ACC112 (cell line): Measurements from ENCODE around the gene TMEM125.
A peak's percentile ranks its signal among the peaks of the same experiment; 100 is the strongest.

Source experiments
- H2AFZ ChIP-seq: fragments of 200-600 bp; sonication (generic); one replicate; pipeline ENCODE4 v1.6.0; 2017; ENCODE audit warnings: antibody characterized with exemption, low read length; ENCODE audit not compliant: unreplicated experiment
- H3K27ac ChIP-seq: fragments of 200-600 bp; sonication (generic); 2 replicates; pipeline ENCODE4 v1.5.1; 2014; ENCODE audit warnings: low read depth, mild to moderate bottlenecking, antibody characterized with exemption, low read length, moderate library complexity
- H3K27me3 ChIP-seq: fragments of 200-600 bp; sonication (generic); 2 replicates; pipeline ENCODE4 v1.6.1; 2014; ENCODE audit warnings: mild to moderate bottlenecking, antibody characterized with exemption, low read length, moderate library complexity, mixed read lengths; ENCODE audit not compliant: insufficient read depth
- H3K36me3 ChIP-seq: fragments of 200-600 bp; sonication (generic); 2 replicates; pipeline ENCODE4 v1.6.1; 2016; ENCODE audit warnings: mild to moderate bottlenecking, antibody characterized with exemption, low read length, moderate library complexity, mixed read lengths; ENCODE audit not compliant: insufficient read depth
- H3K4me1 ChIP-seq: fragments of 200-600 bp; sonication (generic); one replicate; pipeline ENCODE4 v1.6.1; 2016; ENCODE audit warnings: low read length, mixed read lengths; ENCODE audit not compliant: insufficient read depth, unreplicated experiment, control insufficient read depth
- H3K4me3 ChIP-seq: fragments of 200-600 bp; sonication (generic); 2 replicates; pipeline ENCODE4 v1.5.1; 2014; ENCODE audit warnings: mild to moderate bottlenecking, low read depth, low read length
- H3K79me2 ChIP-seq: fragments of 200-600 bp; sonication (generic); one replicate; pipeline ENCODE4 v1.6.0; 2016; ENCODE audit warnings: low read length; ENCODE audit not compliant: control insufficient read depth, unreplicated experiment, insufficient read depth

The TMEM125 gene

DNA sequence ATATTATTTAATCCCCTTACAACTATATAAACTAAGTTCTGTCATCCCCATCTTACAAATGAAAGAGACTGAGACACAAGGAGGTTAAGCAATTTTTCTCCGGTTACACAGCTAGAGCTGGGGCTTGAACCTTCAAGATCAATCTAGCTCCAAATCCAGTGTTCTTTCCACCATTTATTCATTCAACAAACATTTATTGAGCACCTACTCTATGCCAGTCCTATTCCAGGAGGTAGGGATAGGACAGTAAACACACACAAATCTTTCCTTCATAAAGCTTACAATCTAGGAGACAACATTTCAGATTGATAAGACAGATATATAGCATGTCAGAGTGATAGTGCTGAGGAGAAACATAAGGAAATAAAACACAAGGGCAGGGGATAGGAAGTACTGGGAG, 2.9 kb upstream of the TMEM125 start:
- no peak overlapping the region for H2AFZ ChIP-seq
- no peak overlapping the region for H3K27ac ChIP-seq
- no peaks in the 10 kb centered on the region for H3K4me1 ChIP-seq
- H3K27me3 ChIP-seq, result no peaks in the 10 kb centered on the region
- no peaks in the 10 kb centered on the region for H3K79me2 ChIP-seq
- no peak overlapping the region for H3K4me3 ChIP-seq
- no peaks in the 10 kb centered on the region for H3K36me3 ChIP-seq

DNA sequence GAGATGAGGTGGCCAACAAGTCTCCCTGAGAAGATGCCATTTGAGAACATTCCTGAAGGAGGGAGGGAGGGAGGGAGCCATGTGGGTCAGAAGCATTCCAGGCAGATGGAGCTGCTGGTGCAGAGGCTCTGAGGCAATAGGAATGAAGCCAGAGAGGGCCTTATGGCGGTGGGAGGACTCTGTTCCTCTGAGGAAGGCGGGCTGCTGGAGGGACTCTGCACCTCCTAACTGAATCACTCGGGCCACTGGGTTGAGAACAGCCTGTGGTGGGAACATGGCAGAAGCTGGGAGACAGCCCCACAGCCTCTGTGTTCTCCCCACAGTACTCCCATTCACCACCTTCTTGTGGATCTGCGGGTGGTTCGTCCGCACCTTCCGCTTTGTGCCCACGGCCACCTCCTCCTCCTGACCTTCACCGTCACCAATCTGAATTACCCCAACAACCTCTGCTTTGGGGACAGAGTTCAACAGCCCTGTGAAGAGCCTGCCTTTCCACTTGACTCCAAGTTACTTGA, 2.4 kb upstream of the TMEM125 start:
- H3K79me2 ChIP-seq, result no peaks in the 10 kb centered on the region
- H3K27me3 ChIP-seq, result no peaks in the 10 kb centered on the region
- H3K36me3 ChIP-seq, result no peaks in the 10 kb centered on the region
- no peak overlapping the region for H2AFZ ChIP-seq
- no peaks in the 10 kb centered on the region for H3K4me1 ChIP-seq
- no peak overlapping the region for H3K4me3 ChIP-seq
- no peak overlapping the region for H3K27ac ChIP-seq

DNA sequence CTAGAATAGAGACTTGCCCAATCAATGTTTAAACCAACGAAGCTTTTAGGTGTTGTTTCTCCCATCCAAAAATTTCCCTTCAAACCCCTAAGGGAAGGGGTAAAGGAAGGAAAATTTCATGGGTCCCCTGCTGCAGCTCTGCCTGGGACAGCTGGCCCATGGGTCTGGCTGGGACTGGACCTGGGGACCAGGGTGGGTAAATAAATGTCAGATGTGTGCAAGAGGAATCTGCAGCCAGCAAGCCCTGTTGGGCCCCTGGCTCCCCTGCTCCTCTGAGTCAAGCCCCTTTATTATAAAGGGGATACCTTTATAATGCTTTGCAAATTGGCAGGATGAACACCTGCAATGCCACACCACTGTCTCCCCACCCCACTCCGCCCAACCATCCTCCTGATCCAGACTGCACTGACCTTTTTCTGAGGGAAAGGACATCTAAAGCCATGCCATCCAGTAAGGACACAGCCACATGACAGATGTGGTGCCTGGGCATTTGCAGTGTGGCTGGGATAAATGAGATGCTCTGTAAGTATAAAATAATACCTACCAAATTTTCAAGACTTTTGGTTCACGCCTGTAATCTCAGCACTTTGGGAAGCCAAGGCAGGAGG, 1.9 kb upstream of the TMEM125 start:
- no peak overlapping the region for H2AFZ ChIP-seq

DNA sequence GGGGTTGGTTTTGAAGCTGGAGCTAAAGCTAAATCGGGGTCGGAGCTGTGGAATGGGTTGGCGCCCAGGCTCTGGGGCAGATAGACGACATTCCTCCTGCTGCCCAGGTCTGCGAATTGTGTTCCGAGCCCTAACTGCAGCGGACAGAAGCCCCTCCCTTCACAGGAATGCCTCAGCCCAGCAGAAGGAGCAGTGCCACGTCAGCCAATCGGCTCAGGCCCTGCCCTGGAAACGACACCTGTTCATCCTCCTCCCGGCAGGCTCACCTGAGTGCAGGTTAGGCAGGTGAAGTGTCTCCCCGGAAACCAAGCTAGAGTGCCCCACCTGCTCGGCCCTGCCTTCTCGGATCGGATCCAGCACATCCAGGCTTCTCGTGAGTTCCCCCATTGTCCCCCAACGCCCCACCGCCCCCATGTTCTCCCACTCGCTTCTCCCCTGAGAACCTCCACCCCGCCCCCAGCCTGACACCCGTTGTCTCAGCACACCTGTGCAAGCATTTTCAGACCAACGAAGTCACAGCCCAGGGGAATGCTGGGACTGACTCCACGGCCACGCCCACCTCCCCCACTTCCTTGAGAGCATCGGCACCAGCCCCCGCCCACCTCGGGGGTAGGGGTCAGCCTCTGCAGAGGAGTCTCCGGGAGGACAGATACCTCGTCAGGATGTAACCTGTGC, 775 bp downstream of the TMEM125 start:
- Histone ChIP-seq H2AFZ (no peak overlapping the region), H3K4me1 (peaks cover 9% of the 10 kb centered on the region), H3K79me2 (no peaks in the 10 kb centered on the region), H3K27ac (no peak overlapping the region), H3K27me3 (no peaks in the 10 kb centered on the region), H3K36me3 (no peaks in the 10 kb centered on the region), H3K4me3 (no peak overlapping the region)

More for the DNA sequence above, 1.9 kb upstream of the TMEM125 start:
- no peak overlapping the region for H3K27ac ChIP-seq
- no peak overlapping the region for H3K4me3 ChIP-seq
- H3K27me3 ChIP-seq, result no peaks in the 10 kb centered on the region
- H3K79me2 ChIP-seq, result no peaks in the 10 kb centered on the region
- H3K36me3 ChIP-seq, result no peaks in the 10 kb centered on the region
- H3K4me1 ChIP-seq, result no peaks in the 10 kb centered on the region

DNA sequence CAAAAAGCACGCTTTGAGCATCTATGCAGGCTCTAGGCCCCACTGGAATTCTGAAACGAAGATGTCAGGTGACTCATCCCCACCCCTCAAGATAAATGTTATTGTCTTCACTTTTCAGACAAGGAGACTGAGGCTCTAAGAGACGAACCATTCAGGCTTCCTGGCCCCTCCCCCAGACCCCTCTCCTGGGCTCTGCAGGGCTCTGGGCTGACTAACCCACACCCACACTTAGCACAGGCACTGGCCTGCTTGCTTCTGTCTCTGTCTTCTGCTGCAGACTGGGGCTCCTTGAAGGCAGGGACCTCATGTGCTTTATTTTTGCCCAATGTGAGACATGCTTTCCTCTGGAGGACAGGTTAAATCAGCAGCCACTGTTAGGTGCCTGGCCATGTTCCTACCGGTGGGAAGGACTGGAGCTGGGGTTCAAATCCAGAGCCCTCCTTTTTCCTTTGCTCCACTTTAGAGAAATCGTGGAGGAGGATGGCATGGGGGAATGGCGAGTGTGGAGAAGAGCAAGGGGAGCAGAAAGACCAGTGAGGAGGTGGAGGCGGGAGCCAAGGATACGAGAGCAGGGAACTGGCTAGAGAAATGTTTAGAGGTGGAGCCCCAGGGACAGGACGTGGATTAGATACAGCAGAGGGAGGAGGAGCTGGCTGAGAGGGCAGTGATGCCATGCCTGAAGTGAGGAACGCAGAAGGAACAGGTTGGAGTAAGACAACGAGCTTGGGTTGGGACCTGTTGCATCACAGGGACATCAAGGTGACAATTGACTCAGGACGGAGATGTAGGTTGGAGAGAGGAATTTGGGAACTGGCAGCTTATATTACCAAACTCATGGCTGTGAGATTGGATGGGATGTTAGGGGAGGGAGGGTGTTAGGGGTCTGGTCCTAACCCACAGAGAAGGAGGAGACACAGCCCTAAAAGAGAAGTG, 1.7 kb downstream of the TMEM125 start:
- no peaks in the 10 kb centered on the region for H3K27me3 ChIP-seq
- no peak overlapping the region for H3K4me3 ChIP-seq
- H3K79me2 ChIP-seq, result no peaks in the 10 kb centered on the region
- no peak overlapping the region for H3K27ac ChIP-seq
- no peak overlapping the region for H2AFZ ChIP-seq
- peaks cover 9% of the 10 kb centered on the region for H3K4me1 ChIP-seq
- no peaks in the 10 kb centered on the region for H3K36me3 ChIP-seq

DNA sequence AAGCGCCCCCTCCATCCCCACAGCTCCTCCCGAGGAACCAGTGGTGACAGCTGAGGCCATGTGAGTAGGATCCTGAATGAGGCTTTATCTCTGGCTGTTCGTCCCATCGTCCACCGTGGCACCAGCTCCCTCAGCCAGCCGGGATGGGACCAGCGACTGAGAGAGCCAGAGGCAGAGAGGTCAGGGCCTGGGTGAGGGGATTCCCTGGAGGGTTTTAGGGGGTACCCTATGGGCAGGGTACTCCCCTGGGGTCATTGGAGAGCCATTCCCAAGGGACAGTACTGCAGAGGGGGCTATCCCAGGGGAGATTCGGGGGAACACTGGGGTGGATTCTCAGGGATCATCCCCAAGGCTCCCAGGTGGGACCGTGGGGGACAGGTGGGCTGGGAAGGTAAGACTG, 2.4 kb downstream of the TMEM125 start:
- Histone ChIP-seq H2AFZ (no peak overlapping the region), H3K36me3 (no peaks in the 10 kb centered on the region), H3K27me3 (0 out of 2 replicates have a peak, but pooled peaks cover 5% of the 10 kb centered on the region), H3K4me1 (peaks cover 9% of the 10 kb centered on the region), H3K4me3 (no peak overlapping the region), H3K27ac (no peak overlapping the region), H3K79me2 (no peaks in the 10 kb centered on the region)

DNA sequence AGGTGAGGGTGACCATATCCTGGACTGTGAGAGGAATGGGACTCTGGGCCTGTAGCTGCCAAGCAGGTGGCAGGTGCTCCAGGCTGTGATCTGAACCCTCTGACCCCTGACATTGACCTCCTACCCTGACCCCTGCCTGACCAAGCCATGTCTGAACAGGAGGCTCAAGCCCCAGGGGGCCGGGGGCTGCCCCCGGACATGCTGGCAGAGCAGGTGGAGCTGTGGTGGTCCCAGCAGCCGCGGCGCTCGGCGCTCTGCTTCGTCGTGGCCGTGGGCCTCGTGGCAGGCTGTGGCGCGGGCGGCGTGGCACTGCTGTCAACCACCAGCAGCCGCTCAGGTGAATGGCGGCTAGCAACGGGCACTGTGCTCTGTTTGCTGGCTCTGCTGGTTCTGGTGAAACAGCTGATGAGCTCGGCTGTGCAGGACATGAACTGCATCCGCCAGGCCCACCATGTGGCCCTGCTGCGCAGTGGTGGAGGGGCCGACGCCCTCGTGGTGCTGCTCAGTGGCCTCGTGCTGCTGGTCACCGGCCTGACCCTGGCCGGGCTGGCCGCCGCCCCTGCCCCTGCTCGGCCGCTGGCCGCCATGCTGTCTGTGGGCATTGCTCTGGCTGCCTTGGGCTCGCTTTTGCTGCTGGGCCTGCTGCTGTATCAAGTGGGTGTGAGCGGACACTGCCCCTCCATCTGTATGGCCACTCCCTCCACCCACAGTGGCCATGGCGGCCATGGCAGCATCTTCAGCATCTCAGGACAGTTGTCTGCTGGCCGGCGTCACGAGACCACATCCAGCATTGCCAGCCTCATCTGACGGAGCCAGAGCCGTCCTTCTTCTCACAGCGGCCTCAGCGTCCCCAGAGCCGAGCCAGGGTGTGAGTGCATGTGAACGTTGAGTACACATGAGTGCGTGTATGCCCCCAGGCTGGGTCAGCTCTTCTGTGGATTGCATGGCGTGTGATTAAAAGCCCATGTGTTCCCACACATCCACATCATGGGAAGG, 3.1 kb downstream of the TMEM125 start:
- Histone ChIP-seq H3K4me3 (no peak overlapping the region), H3K27ac (no peak overlapping the region), H2AFZ (no peak overlapping the region), H3K36me3 (no peaks in the 10 kb centered on the region), H3K27me3 (0 out of 2 replicates have a peak, but pooled peaks cover 5% of the 10 kb centered on the region), H3K79me2 (no peaks in the 10 kb centered on the region), H3K4me1 (peaks cover 9% of the 10 kb centered on the region)

DNA sequence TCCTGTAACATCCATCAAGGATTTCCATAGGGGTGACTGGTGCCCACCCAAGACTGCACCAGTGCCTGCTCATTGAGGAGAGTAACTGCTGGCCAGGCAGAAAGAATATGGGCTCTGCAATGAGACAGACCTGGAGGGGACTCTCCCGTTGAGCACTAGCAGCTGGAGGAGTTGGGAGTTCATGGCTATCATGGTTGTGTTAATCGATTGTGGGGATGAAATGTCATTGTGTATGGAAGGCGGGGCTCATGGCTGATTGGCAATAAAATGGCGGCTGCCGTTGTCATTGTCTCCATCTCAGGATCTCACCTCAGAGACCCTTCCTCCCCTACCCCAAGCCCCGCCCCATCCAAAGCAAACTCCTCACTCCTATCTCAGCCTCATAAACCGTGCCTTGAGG, 3.9 kb downstream of the TMEM125 start:
- Histone ChIP-seq H2AFZ (no peak overlapping the region), H3K4me1 (peaks cover 9% of the 10 kb centered on the region), H3K36me3 (no peaks in the 10 kb centered on the region), H3K4me3 (no peak overlapping the region), H3K27ac (no peak overlapping the region), H3K79me2 (no peaks in the 10 kb centered on the region), H3K27me3 (0 out of 2 replicates have a peak, but pooled peaks cover 5% of the 10 kb centered on the region)

DNA sequence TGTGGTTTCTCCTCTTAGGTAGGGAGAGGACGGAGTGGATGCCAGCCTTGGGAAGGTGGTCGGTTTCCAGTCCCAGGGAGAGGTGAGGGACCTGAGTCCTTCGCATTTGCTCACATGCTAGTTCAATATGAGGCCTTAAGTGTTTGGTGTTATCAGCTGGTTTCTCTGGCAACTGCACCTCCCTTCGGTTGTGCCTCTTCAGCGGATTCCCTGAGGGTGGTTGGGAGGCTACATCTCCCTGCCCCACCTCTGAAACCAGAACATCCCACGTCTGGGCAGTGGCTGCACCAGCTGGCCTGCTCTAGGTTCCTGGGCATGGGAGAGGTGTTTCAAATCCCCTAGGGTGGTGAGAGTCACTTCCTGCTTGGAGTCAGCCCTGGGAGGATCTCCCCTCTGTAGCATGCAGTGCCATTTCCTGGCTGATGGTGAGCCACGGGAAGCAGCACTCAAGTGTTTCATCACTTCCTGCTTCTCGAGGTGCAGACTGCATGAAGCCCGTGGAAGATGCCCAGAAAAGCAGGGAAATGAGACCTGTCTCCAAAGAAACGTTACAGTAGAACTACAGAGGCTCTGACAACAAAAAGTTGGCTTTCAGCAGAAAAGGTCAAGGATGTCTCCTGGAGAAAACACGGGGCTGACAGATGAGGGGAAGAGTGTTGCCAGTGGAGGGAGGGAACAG, 4.5 kb downstream of the TMEM125 start:
- no peaks in the 10 kb centered on the region for H3K79me2 ChIP-seq
- no peaks in the 10 kb centered on the region for H3K36me3 ChIP-seq
- H3K27me3 ChIP-seq, result 0 out of 2 replicates have a peak, but pooled peaks cover 5% of the 10 kb centered on the region
- no peak overlapping the region for H3K27ac ChIP-seq
- H2AFZ ChIP-seq, result peak overlapping the region; percentile 55
- H3K4me3 ChIP-seq, result no peak overlapping the region
- H3K4me1 ChIP-seq, result peaks cover 9% of the 10 kb centered on the region
